ENCODE results near the gene RHBG.

DNA sequence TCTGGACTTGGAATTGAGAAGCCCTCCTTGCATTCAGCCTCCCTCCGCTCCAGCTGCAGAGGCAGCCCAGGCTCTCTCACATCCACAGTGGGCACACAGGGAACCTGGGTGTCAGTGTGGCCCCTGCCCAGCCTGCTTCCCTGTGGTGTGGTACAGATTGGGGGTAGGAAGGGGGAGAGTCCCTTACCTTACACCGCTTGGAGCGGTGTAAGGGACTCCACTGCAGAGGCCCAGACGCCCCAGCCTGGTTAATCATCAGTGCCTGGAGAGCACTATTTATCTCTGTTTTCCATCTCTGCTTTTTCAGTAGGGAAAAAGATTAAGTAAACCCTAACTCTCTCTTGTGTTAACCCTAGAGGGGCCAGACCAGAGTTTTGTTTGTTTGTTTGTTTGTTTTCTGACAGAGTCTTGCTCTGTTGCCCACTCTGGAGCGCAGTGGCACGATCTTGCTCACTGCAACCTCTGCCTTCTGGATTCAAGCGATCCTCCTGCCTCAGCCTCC is 803 bp upstream of the RHBG start:
- TF ChIP-seq, protein P1, sequence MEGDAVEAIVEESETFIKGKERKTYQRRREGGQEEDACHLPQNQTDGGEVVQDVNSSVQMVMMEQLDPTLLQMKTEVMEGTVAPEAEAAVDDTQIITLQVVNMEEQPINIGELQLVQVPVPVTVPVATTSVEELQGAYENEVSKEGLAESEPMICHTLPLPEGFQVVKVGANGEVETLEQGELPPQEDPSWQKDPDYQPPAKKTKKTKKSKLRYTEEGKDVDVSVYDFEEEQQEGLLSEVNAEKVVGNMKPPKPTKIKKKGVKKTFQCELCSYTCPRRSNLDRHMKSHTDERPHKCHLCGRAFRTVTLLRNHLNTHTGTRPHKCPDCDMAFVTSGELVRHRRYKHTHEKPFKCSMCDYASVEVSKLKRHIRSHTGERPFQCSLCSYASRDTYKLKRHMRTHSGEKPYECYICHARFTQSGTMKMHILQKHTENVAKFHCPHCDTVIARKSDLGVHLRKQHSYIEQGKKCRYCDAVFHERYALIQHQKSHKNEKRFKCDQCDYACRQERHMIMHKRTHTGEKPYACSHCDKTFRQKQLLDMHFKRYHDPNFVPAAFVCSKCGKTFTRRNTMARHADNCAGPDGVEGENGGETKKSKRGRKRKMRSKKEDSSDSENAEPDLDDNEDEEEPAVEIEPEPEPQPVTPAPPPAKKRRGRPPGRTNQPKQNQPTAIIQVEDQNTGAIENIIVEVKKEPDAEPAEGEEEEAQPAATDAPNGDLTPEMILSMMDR (IDR thresholded peaks at IDR 0.05 in 2 of 3, conservative IDR thresholded peaks at IDR 0.05 in 1 of 3; ENCODE audit: borderline replicate concordance in 1 of 3, insufficient read depth in 1 of 3, low read depth in 2 of 3, low read length in 2 of 3) = no peak
- TF ChIP-seq SRF (IDR thresholded peaks at IDR 0.05; ENCODE audit: low read depth) (no peak), YY1 (IDR thresholded peaks at IDR 0.05; ENCODE audit: extremely low read depth, insufficient replicate concordance, low read depth, low read length) (no peak), POLR2A (IDR thresholded peaks at IDR 0.05; ENCODE audit: borderline replicate concordance, extremely low read depth, insufficient read depth, insufficient read length) (no peak), CEBPB (IDR thresholded peaks at IDR 0.05; ENCODE audit: low read depth) (no peak), EZH2 (IDR thresholded peaks at IDR 0.05) (no peak), SIN3A (IDR thresholded peaks at IDR 0.05; ENCODE audit: low read depth) (no peak), ZFX (IDR thresholded peaks at IDR 0.05) (no peak), TCF7L2 (IDR thresholded peaks at IDR 0.05; ENCODE audit: borderline replicate concordance, extremely low read depth, insufficient read depth, insufficient read length) (no peak), EZH2phosphoT487 (IDR thresholded peaks at IDR 0.05; ENCODE audit: borderline replicate concordance) (no peak)
- TF ChIP-seq, protein P2, sequence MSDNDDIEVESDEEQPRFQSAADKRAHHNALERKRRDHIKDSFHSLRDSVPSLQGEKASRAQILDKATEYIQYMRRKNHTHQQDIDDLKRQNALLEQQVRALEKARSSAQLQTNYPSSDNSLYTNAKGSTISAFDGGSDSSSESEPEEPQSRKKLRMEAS (IDR thresholded peaks at IDR 0.05) = no peak
- TF ChIP-seq, protein P3, sequence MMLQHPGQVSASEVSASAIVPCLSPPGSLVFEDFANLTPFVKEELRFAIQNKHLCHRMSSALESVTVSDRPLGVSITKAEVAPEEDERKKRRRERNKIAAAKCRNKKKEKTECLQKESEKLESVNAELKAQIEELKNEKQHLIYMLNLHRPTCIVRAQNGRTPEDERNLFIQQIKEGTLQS (IDR thresholded peaks at IDR 0.05) = no peak
- TF ChIP-seq, protein P4, sequence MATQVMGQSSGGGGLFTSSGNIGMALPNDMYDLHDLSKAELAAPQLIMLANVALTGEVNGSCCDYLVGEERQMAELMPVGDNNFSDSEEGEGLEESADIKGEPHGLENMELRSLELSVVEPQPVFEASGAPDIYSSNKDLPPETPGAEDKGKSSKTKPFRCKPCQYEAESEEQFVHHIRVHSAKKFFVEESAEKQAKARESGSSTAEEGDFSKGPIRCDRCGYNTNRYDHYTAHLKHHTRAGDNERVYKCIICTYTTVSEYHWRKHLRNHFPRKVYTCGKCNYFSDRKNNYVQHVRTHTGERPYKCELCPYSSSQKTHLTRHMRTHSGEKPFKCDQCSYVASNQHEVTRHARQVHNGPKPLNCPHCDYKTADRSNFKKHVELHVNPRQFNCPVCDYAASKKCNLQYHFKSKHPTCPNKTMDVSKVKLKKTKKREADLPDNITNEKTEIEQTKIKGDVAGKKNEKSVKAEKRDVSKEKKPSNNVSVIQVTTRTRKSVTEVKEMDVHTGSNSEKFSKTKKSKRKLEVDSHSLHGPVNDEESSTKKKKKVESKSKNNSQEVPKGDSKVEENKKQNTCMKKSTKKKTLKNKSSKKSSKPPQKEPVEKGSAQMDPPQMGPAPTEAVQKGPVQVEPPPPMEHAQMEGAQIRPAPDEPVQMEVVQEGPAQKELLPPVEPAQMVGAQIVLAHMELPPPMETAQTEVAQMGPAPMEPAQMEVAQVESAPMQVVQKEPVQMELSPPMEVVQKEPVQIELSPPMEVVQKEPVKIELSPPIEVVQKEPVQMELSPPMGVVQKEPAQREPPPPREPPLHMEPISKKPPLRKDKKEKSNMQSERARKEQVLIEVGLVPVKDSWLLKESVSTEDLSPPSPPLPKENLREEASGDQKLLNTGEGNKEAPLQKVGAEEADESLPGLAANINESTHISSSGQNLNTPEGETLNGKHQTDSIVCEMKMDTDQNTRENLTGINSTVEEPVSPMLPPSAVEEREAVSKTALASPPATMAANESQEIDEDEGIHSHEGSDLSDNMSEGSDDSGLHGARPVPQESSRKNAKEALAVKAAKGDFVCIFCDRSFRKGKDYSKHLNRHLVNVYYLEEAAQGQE (IDR thresholded peaks at IDR 0.05; ENCODE audit: low read depth) = no peak
